SK-N-SH (cell line): Measurements from ENCODE around the gene PIK3R3. TPM values are rescaled to one million over a fixed set of nuclear protein-coding genes. Genes with fewer than 3 reads are reported as not detected.

Experiments used
- CTCF ChIA-PET: fragments of 300-600, 350-600 bp; formaldehyde crosslinking; extraction: SDS; loops from one replicate; lab custom pipeline; 2021; lab: Yijun Ruan, JAX
- POLR2A ChIA-PET: fragments of 350-600 bp; sonication (Branson Sonifier 250); formaldehyde crosslinking; extraction: SDS; loops from one replicate; lab custom pipeline; 2020; ENCODE audit warnings: antibody characterized with exemption, inconsistent platforms; lab: Yijun Ruan, JAX
- DNase-seq: peaks from one replicate; pipeline ENCODE4 v3.0.0; 2012
- H2AFZ ChIP-seq: fragments of 200-600 bp; sonication (generic); 2 replicates; pipeline ENCODE4 v1.8.1; 2016; ENCODE audit warnings: antibody characterized with exemption, mild to moderate bottlenecking, low read depth
- H3F3A ChIP-seq: fragments of 200-600 bp; sonication (generic); replicated peaks from 2 replicates; pipeline ENCODE3; 2016; ENCODE audit warnings: antibody characterized with exemption, mild to moderate bottlenecking; ENCODE audit not compliant: insufficient read depth
- H3K27ac ChIP-seq, 2 experiments: fragments of 200-500 bp in 1 of 2; fragments of 200-600 bp in 1 of 2; sonication (Bioruptor generic) in 1 of 2; sonication (generic), shearing (Covaris generic) in 1 of 2; 2 replicates each; pipeline versions ENCODE4 v1.5.1 to v1.6.1; 2014 to 2016; ENCODE audit warnings: low read depth in 2 of 2, inconsistent platforms in 1 of 2, low read length in 1 of 2, mild to moderate bottlenecking in 1 of 2, mixed read lengths in 1 of 2
- H3K27me3 ChIP-seq: fragments of 200-600 bp; sonication (generic), shearing (Covaris generic); 2 replicates; pipeline ENCODE4 v1.6.1; 2016; ENCODE audit warnings: mixed run types; ENCODE audit not compliant: insufficient read depth
- H3K36me3 ChIP-seq, 2 experiments: fragments of 200-500 bp in 1 of 2; fragments of 200-600 bp in 1 of 2; sonication (Bioruptor generic) in 1 of 2; sonication (generic) in 1 of 2; replicated peaks in 1 of 2; 2 replicates each; pipeline versions ENCODE3 to v1.5.1; 2014 to 2016; ENCODE audit warnings: low read length in 1 of 2, mild to moderate bottlenecking in 1 of 2; ENCODE audit not compliant: insufficient read depth in 2 of 2, control insufficient read depth in 1 of 2
- H3K4me1 ChIP-seq, 2 experiments: fragments of 200-500 bp in 1 of 2; fragments of 200-600 bp in 1 of 2; sonication (Bioruptor generic) in 1 of 2; sonication (generic), shearing (Covaris generic) in 1 of 2; 2 replicates each; pipeline versions ENCODE4 v1.5.1 to v1.6.1; 2014 to 2016; ENCODE audit warnings: low read depth in 1 of 2, low read length in 1 of 2, mixed run types in 1 of 2; ENCODE audit not compliant: insufficient read depth in 2 of 2, control insufficient read depth in 1 of 2
- H3K4me2 ChIP-seq: fragments of 200-600 bp; sonication (generic), shearing (Covaris generic); 2 replicates; pipeline ENCODE4 v1.6.1; 2017; ENCODE audit warnings: mixed run types
- H3K4me3 ChIP-seq, 2 experiments: fragments of 200-500 bp in 1 of 2; fragments of 200-600 bp in 1 of 2; sonication (Bioruptor generic) in 1 of 2; sonication (generic), shearing (Covaris generic) in 1 of 2; 2 replicates each; pipeline versions ENCODE4 v1.5.1 to v1.8.1; 2014 to 2016; ENCODE audit warnings: low read depth in 2 of 2, inconsistent platforms in 1 of 2, low read length in 1 of 2, mild to moderate bottlenecking in 1 of 2, mixed read lengths in 1 of 2, moderate library complexity in 1 of 2
- H3K79me2 ChIP-seq: fragments of 200-600 bp; sonication (generic); 2 replicates; pipeline ENCODE4 v1.8.1; 2017; ENCODE audit warnings: mild to moderate bottlenecking; ENCODE audit not compliant: insufficient read depth
- H3K9ac ChIP-seq: fragments of 200-600 bp; sonication (generic); 2 replicates; pipeline ENCODE4 v1.6.1; 2017; ENCODE audit warnings: mixed run types
- H3K9me2 ChIP-seq: fragments of 200-600 bp; sonication (generic); 2 replicates; pipeline ENCODE4 v1.6.1; 2017; ENCODE audit warnings: mixed run types
- H3K9me3 ChIP-seq: fragments of 200-600 bp; sonication (generic); 2 replicates; pipeline ENCODE4 v1.6.1; 2017; ENCODE audit warnings: mixed run types, mild to moderate bottlenecking, moderate library complexity
- H4K20me1 ChIP-seq: fragments of 200-600 bp; sonication (generic); 2 replicates; pipeline ENCODE4 v1.6.1; 2017; ENCODE audit warnings: mild to moderate bottlenecking, mixed run types; ENCODE audit not compliant: insufficient read depth
- CTCF ChIP-seq: fragments of 200-600 bp; sonication (generic); IDR thresholded peaks from 2 replicates; pipeline ENCODE4 v1.6.1; 2017; ENCODE audit warnings: antibody characterized with exemption, mild to moderate bottlenecking, moderate library complexity
- EP300 ChIP-seq, 2 experiments: IDR thresholded peaks; 2 replicates each; pipeline versions ENCODE4 v1.4.0 to v1.6.1; 2012; ENCODE audit warnings: borderline replicate concordance in 1 of 2, low read depth in 1 of 2, low read length in 1 of 2
- EZH2phosphoT487 ChIP-seq: fragments of 200-600 bp; sonication (generic); IDR thresholded peaks from 2 replicates; pipeline ENCODE4 v1.6.1; 2017; ENCODE audit warnings: low read depth, mixed run types, mild to moderate bottlenecking, antibody characterized with exemption, moderate library complexity, borderline replicate concordance
- FOSL2 ChIP-seq: IDR thresholded peaks from 2 replicates; pipeline ENCODE4 v1.4.0; 2012; ENCODE audit warnings: low read depth, mild to moderate bottlenecking, moderate library complexity, borderline replicate concordance
- FOXJ3 ChIP-seq: sonication (generic); formaldehyde crosslinking; IDR thresholded peaks from 2 replicates; pipeline ENCODE4 v1.5.1; 2020; ENCODE audit warnings: mild to moderate bottlenecking, missing genetic modification reagents
- FOXM1 ChIP-seq: IDR thresholded peaks from 2 replicates; pipeline ENCODE4 v1.4.0; 2012; ENCODE audit warnings: low read depth, mild to moderate bottlenecking
- JUND ChIP-seq: IDR thresholded peaks from 2 replicates; pipeline ENCODE4 v1.4.0; 2012
- MAX ChIP-seq: IDR thresholded peaks from 2 replicates; pipeline ENCODE4 v1.4.0; 2012; ENCODE audit warnings: low read depth
- MXI1 ChIP-seq: IDR thresholded peaks from 2 replicates; pipeline ENCODE4 v1.6.1; 2012; ENCODE audit warnings: mild to moderate bottlenecking, low read depth, low read length, improper control_type of control experiment
- NFIC ChIP-seq: IDR thresholded peaks from 2 replicates; pipeline ENCODE4 v1.4.0; 2012; ENCODE audit warnings: borderline replicate concordance
- NRF1 ChIP-seq: IDR thresholded peaks from 2 replicates; pipeline ENCODE4 v1.6.1; 2012; ENCODE audit warnings: low read depth, mild to moderate bottlenecking, low read length
- PBX3 ChIP-seq: IDR thresholded peaks from 2 replicates; pipeline ENCODE4; 2012
- POLR2AphosphoS5 ChIP-seq: IDR thresholded peaks from 2 replicates; pipeline ENCODE4 v1.6.1; 2012; ENCODE audit warnings: low read depth, low read length
- RAD21 ChIP-seq: IDR thresholded peaks from 2 replicates; pipeline ENCODE4 v1.6.1; 2012; ENCODE audit warnings: mild to moderate bottlenecking, low read length
- REST ChIP-seq: IDR thresholded peaks from 2 replicates; pipeline ENCODE4 v1.6.1; 2012; ENCODE audit warnings: mild to moderate bottlenecking, low read depth, low read length, moderate library complexity
- SMC3 ChIP-seq: IDR thresholded peaks from 2 replicates; pipeline ENCODE4 v1.6.1; 2012; ENCODE audit warnings: low read depth, low read length, improper control_type of control experiment
- TCF12 ChIP-seq: IDR thresholded peaks from 2 replicates; pipeline ENCODE4 v1.4.0; 2012
- TEAD4 ChIP-seq: IDR thresholded peaks from 2 replicates; pipeline ENCODE4 v1.4.0; 2012; ENCODE audit warnings: mild to moderate bottlenecking, borderline replicate concordance; ENCODE audit not compliant: insufficient read depth
- USF1 ChIP-seq: IDR thresholded peaks from 2 replicates; pipeline ENCODE4 v1.4.0; 2012; ENCODE audit warnings: low read depth, borderline replicate concordance
- YY1 ChIP-seq: IDR thresholded peaks from 2 replicates; pipeline ENCODE4 v1.4.0; 2012; ENCODE audit warnings: low read depth, mild to moderate bottlenecking
- ZBTB33 ChIP-seq: IDR thresholded peaks from 2 replicates; pipeline ENCODE4 v1.4.0; 2012; ENCODE audit warnings: low read depth, borderline replicate concordance
- WGBS: methylation state at CpG from one replicate; pipeline ENCODE4 v1.1.6; 2017; ENCODE audit warnings: low lambda C conversion rate; 5-methylcytosine and 5-hydroxymethylcytosine counted together
- polyA plus RNA-seq, 3 experiments: library from polyadenylated mRNA; depleted of rRNA; stranded (reverse); fragments of >200 nt; gene quantifications; 2 replicates each; pipeline ENCODE4 v1.2.3, GENCODE V29; 2012

Gene PIK3R3
- polyA plus RNA-seq, 1 of the 3 experiments (the other 2 are of a cell fraction), result 4.0 TPM

GRCh38 chr1:46102769-46103476 lies 29.5 kb downstream of the PIK3R3 start:
- ChIA-PET POLR2A (no interaction called here), CTCF (no interaction called here)
- Histone ChIP-seq H3K9me3 (no peaks in the 10 kb centered on the region), H4K20me1 (no peaks in the 10 kb centered on the region), H3K27ac (peak overlapping the region in 1 of 2 experiments; percentile 35; a peak in 2 of 4 replicates), H3K4me2 (no peak overlapping the region), H3F3A (peaks cover 7% of the 10 kb centered on the region), H3K4me1 (no peaks in the 10 kb centered on the region), H2AFZ (no peak overlapping the region), H3K4me3 (no peak overlapping the region), H3K79me2 (peaks cover 6% of the 10 kb centered on the region; the same call in 1 of the 2 replicates), H3K9me2 (no peaks in the 10 kb centered on the region), H3K9ac (no peak overlapping the region), H3K27me3 (no peaks in the 10 kb centered on the region), H3K36me3 (peaks cover 0 to 17% of the 10 kb centered on the region in 2 experiments)
- no peak for DNase-seq
- TF ChIP-seq REST, result no peak
- TF ChIP-seq FOXM1, result no peak
- TF ChIP-seq EP300 (IDR thresholded peaks at IDR 0.05; ENCODE audit: borderline replicate concordance in 1 of 2, low read depth in 1 of 2, low read length in 1 of 2), result no peak
- TF ChIP-seq NFIC, result no peak
- peak; percentile 23; the same call in 1 of the 2 replicates for TF ChIP-seq JUND
- TF ChIP-seq PBX3, result no peak
- TF ChIP-seq USF1, result no peak
- TF ChIP-seq YY1, result no peak
- no peak for TF ChIP-seq RAD21
- no peak for TF ChIP-seq POLR2AphosphoS5
- no peak for TF ChIP-seq FOXJ3 (CRISPR knock-in tag)
- no peak for TF ChIP-seq NRF1
- no peak for TF ChIP-seq MAX
- TF ChIP-seq TEAD4, result no peak
- no peak for TF ChIP-seq SMC3
- TF ChIP-seq CTCF, result no peak
- TF ChIP-seq EZH2phosphoT487, result no peak
- TF ChIP-seq FOSL2, result 0 out of 2 replicates have a peak, but pooled peaks have one; percentile 14
- no peak for TF ChIP-seq ZBTB33
- TF ChIP-seq MXI1, result no peak
- TF ChIP-seq TCF12, result peak; percentile 10; the same call in 1 of the 2 replicates
- WGBS, result 77% methylated on average over 6 of the region's 6 CpGs
